ENCODE data around the gene CARD14.
"Not testable (repeated sequence)": the region's sequence is repeated elsewhere in the genome, so short reads cannot be mapped to it uniquely, and the experiment has no call there.

CARD14 gene

GRCh38 chr17:80257716-80258213 lies 87.9 kb downstream of the CARD14 start:
- DNase-seq: no peak

- DNase-seq: not testable (repeated sequence)
Observed at GRCh38 chr17:80258296-80258695, 88.5 kb downstream of the CARD14 start.
